ENCODE results near the gene MACF1. TPM values are rescaled to one million over a fixed set of nuclear protein-coding genes. Genes with fewer than 3 reads are reported as not detected.
"Not testable (repeated sequence)": the region's sequence is repeated elsewhere in the genome, so short reads cannot be mapped to it uniquely, and the experiment has no call there.

The MACF1 gene
- total RNA-seq, 1 donor from 2014 or later, result 301 TPM

- no peak for TF ChIP-seq CTCF (IDR thresholded peaks at IDR 0.05; ENCODE audit: unreplicated experiment)
- no peak for DNase-seq (ENCODE audit: low spot score in 2 of 2, unreplicated experiment in 2 of 2)
- H3K27ac Mint-ChIP-seq, result no peak overlapping the region
- H3K4me3 Mint-ChIP-seq, result no peak overlapping the region
- no peaks in the 10 kb centered on the region for H3K27me3 Mint-ChIP-seq (ENCODE audit: low read depth)
- no peaks in the 10 kb centered on the region for H3K9me3 Mint-ChIP-seq
- H3K36me3 Mint-ChIP-seq, result peaks cover 41% of the 10 kb centered on the region
- peaks cover 4% of the 10 kb centered on the region for H3K4me1 Mint-ChIP-seq
Measured at GRCh38 chr1:39466413-39467107, 262.1 kb downstream of the MACF1 start.

- not testable (repeated sequence) for DNase-seq (ENCODE audit: low spot score in 2 of 2, unreplicated experiment in 2 of 2); H3K27me3 Mint-ChIP-seq (ENCODE audit: low read depth); H3K27ac Mint-ChIP-seq; H3K9me3 Mint-ChIP-seq; H3K4me1 Mint-ChIP-seq; H3K4me3 Mint-ChIP-seq
- peaks cover 39% of the 10 kb centered on the region for H3K36me3 Mint-ChIP-seq
Measured at GRCh38 chr1:39467108-39467720, 262.7 kb downstream of the MACF1 start.

- TF ChIP-seq CTCF (IDR thresholded peaks at IDR 0.05; ENCODE audit: unreplicated experiment), result no peak
- H3K4me3 Mint-ChIP-seq, result no peak overlapping the region
- H3K36me3 Mint-ChIP-seq, result peaks cover 38% of the 10 kb centered on the region
- no peaks in the 10 kb centered on the region for H3K27me3 Mint-ChIP-seq (ENCODE audit: low read depth)
- no peak for DNase-seq (ENCODE audit: low spot score in 2 of 2, unreplicated experiment in 2 of 2)
- no peaks in the 10 kb centered on the region for H3K9me3 Mint-ChIP-seq
- no peak overlapping the region for H3K27ac Mint-ChIP-seq
- H3K4me1 Mint-ChIP-seq, result peaks cover 4% of the 10 kb centered on the region
Measured at GRCh38 chr1:39469150-39469549, 264.7 kb downstream of the MACF1 start.

- no peaks in the 10 kb centered on the region for H3K27me3 Mint-ChIP-seq (ENCODE audit: low read depth)
- no peak for TF ChIP-seq CTCF (IDR thresholded peaks at IDR 0.05; ENCODE audit: unreplicated experiment)
- peaks cover 37% of the 10 kb centered on the region for H3K36me3 Mint-ChIP-seq
- no peak for DNase-seq (ENCODE audit: low spot score in 2 of 2, unreplicated experiment in 2 of 2)
- no peak overlapping the region for H3K27ac Mint-ChIP-seq
- H3K9me3 Mint-ChIP-seq, result no peaks in the 10 kb centered on the region
- H3K4me3 Mint-ChIP-seq, result no peak overlapping the region
- peaks cover 4% of the 10 kb centered on the region for H3K4me1 Mint-ChIP-seq
Measured at GRCh38 chr1:39470040-39470439, 265.5 kb downstream of the MACF1 start.

GRCh38 chr1:39472826-39473225, 268.3 kb downstream of the MACF1 start:
- TF ChIP-seq CTCF (IDR thresholded peaks at IDR 0.05; ENCODE audit: unreplicated experiment), result no peak
- no peak for DNase-seq (ENCODE audit: low spot score in 2 of 2, unreplicated experiment in 2 of 2)
- H3K4me3 Mint-ChIP-seq, result no peak overlapping the region
- H3K27me3 Mint-ChIP-seq (ENCODE audit: low read depth), result no peaks in the 10 kb centered on the region
- peaks cover 4% of the 10 kb centered on the region for H3K4me1 Mint-ChIP-seq
- H3K27ac Mint-ChIP-seq, result no peak overlapping the region
- H3K9me3 Mint-ChIP-seq, result no peaks in the 10 kb centered on the region
- H3K36me3 Mint-ChIP-seq, result peaks cover 33% of the 10 kb centered on the region

GRCh38 chr1:39473324-39473723, 268.8 kb downstream of the MACF1 start:
- no peaks in the 10 kb centered on the region for H3K9me3 Mint-ChIP-seq
- H3K27ac Mint-ChIP-seq, result no peak overlapping the region
- H3K27me3 Mint-ChIP-seq (ENCODE audit: low read depth), result no peaks in the 10 kb centered on the region
- no peak for TF ChIP-seq CTCF (IDR thresholded peaks at IDR 0.05; ENCODE audit: unreplicated experiment)
- H3K36me3 Mint-ChIP-seq, result peaks cover 33% of the 10 kb centered on the region
- H3K4me3 Mint-ChIP-seq, result no peak overlapping the region
- peaks cover 4% of the 10 kb centered on the region for H3K4me1 Mint-ChIP-seq
- DNase-seq (ENCODE audit: low spot score in 2 of 2, unreplicated experiment in 2 of 2), result no peak
